Keratinocyte (primary cell): Measurements from ENCODE around the gene POFUT2. TPM values are rescaled to one million over a fixed set of nuclear protein-coding genes. Genes with fewer than 3 reads are reported as not detected.

ENCODE experiments used
- DNase-seq: peaks from one replicate; pipeline ENCODE4 v3.0.0-alpha.2; 2011; ENCODE audit warnings: low read depth, missing footprints, low spot score
- FAIRE-seq: peaks from 2 replicates; lab custom pipeline; 2011; peaks lifted over from hg19 to GRCh38; lab: Jason Lieb, UNC
- H2AFZ ChIP-seq: 2 replicates; pipeline ENCODE4 v1.6.0; 2012; ENCODE audit warnings: low read length, control low read depth, inconsistent platforms; ENCODE audit not compliant: control insufficient read depth
- H3K27ac ChIP-seq: 2 replicates; pipeline ENCODE4 v1.5.1; 2011; ENCODE audit warnings: low read length; ENCODE audit not compliant: control insufficient read depth, insufficient read depth
- H3K27me3 ChIP-seq: 3 replicates; pipeline ENCODE4 v1.6.0; 2011; ENCODE audit warnings: low read length; ENCODE audit not compliant: control insufficient read depth, insufficient read depth; ENCODE audit errors: extremely low read depth
- H3K36me3 ChIP-seq, 2 experiments: 2 replicates in 1 of 2; 3 replicates in 1 of 2; pipeline ENCODE4 v1.5.1; 2011; ENCODE audit warnings: low read length in 2 of 2, mild to moderate bottlenecking in 1 of 2; ENCODE audit not compliant: control insufficient read depth in 2 of 2, insufficient read depth in 2 of 2; ENCODE audit errors: extremely low read depth in 1 of 2
- H3K4me1 ChIP-seq: 3 replicates; pipeline ENCODE4 v1.5.1; 2011; ENCODE audit warnings: low read length; ENCODE audit not compliant: control insufficient read depth, insufficient read depth; ENCODE audit errors: extremely low read depth
- H3K4me2 ChIP-seq: 3 replicates; pipeline ENCODE4 v1.6.0; 2011; ENCODE audit warnings: low read depth, low read length; ENCODE audit not compliant: control insufficient read depth, insufficient read depth; ENCODE audit errors: extremely low read depth
- H3K4me3 ChIP-seq, 3 experiments: fragments of 200-600 bp in 1 of 3; sonication (generic) in 1 of 3; 2 replicates in 2 of 3; 3 replicates in 1 of 3; pipeline ENCODE4 v1.5.1; 2011 to 2016; ENCODE audit warnings: low read length in 3 of 3, mild to moderate bottlenecking in 3 of 3, control low read depth in 2 of 3, inconsistent platforms in 1 of 3, low read depth in 1 of 3, mixed read lengths in 1 of 3, mixed run types in 1 of 3, moderate library complexity in 1 of 3; ENCODE audit not compliant: control insufficient read depth in 2 of 3, insufficient read depth in 2 of 3; ENCODE audit errors: extremely low read depth in 1 of 3
- H3K79me2 ChIP-seq: 2 replicates; pipeline ENCODE4 v1.6.0; 2012; ENCODE audit warnings: low read length; ENCODE audit not compliant: control insufficient read depth, insufficient read depth
- H3K9ac ChIP-seq: 3 replicates; pipeline ENCODE4 v1.6.0; 2011; ENCODE audit warnings: low read length; ENCODE audit not compliant: control insufficient read depth, insufficient read depth; ENCODE audit errors: extremely low read depth
- H3K9me1 ChIP-seq: 3 replicates; pipeline ENCODE4 v1.6.0; 2011; ENCODE audit warnings: low read length; ENCODE audit not compliant: control insufficient read depth, insufficient read depth; ENCODE audit errors: extremely low read depth
- H3K9me3 ChIP-seq: 2 replicates; pipeline ENCODE4 v1.5.1; 2012; ENCODE audit warnings: low read depth, low read length; ENCODE audit not compliant: control insufficient read depth
- H4K20me1 ChIP-seq: 3 replicates; pipeline ENCODE4 v1.6.0; 2011; ENCODE audit warnings: low read length; ENCODE audit not compliant: control insufficient read depth, insufficient read depth; ENCODE audit errors: extremely low read depth
- CTCF ChIP-seq, 3 experiments: IDR thresholded peaks in 1 of 3; conservative IDR thresholded peaks in 1 of 3; optimal IDR thresholded peaks in 1 of 3; 2 replicates in 2 of 3; 3 replicates in 1 of 3; pipeline versions ENCODE3 to v1.5.1; 2011; ENCODE audit warnings: low read length in 3 of 3, mild to moderate bottlenecking in 3 of 3, moderate library complexity in 2 of 3, control low read depth in 1 of 3, inconsistent platforms in 1 of 3; ENCODE audit not compliant: insufficient read depth in 2 of 3; ENCODE audit errors: extremely low read depth in 1 of 3
- EZH2 ChIP-seq: IDR thresholded peaks from one replicate; pipeline ENCODE4 v1.6.1; 2012; ENCODE audit warnings: inconsistent platforms, mild to moderate bottlenecking, low read length, moderate library complexity
- dilution Hi-C: fragments of 300-500 bp; cut with MboI; formaldehyde crosslinking; loops from one replicate; pipeline ENCODE4 v1.7.0; 2020; ENCODE audit warnings: low sequenced_read_pairs; ENCODE audit not compliant: extremely low pct_ligation_motif_present
- polyA plus RNA-seq, 5 experiments: library from polyadenylated mRNA; depleted of rRNA in 3 of 5; stranded (reverse) in 3 of 5; stranded (forward) in 1 of 5; unstranded in 1 of 5; fragments of >200 nt; gene quantifications; 1 replicate in 1 of 5; 2 replicates in 3 of 5; 3 replicates in 1 of 5; pipeline versions ENCODE4 v1.2.1 to v1.2.3, GENCODE V29; 2011 to 2012; ENCODE audit warnings: missing spikeins in 2 of 5, low read depth in 1 of 5, low replicate concordance in 1 of 5

Gene POFUT2
- polyA plus RNA-seq, 1 donor (not counting 4 experiments of a cell fraction or from before 2014, with no cell fraction given): 8.8 TPM

- no peaks in the 10 kb centered on the region for H3K79me2 ChIP-seq
- no peak overlapping the region for H2AFZ ChIP-seq
- no peak overlapping the region for H3K9ac ChIP-seq
- H3K9me3 ChIP-seq: no peaks in the 10 kb centered on the region
- dilution Hi-C loops: no loop called here
- H4K20me1 ChIP-seq: peaks cover 6% of the 10 kb centered on the region
- H3K27ac ChIP-seq: no peak overlapping the region
- peaks cover 29% of the 10 kb centered on the region for H3K27me3 ChIP-seq
- FAIRE-seq (no peak), DNase-seq (no peak)
- no peaks in the 10 kb centered on the region for H3K36me3 ChIP-seq
- no peak overlapping the region for H3K4me2 ChIP-seq
- no peak overlapping the region for H3K4me3 ChIP-seq
- H3K4me1 ChIP-seq: peaks cover 25% of the 10 kb centered on the region
- TF ChIP-seq CTCF (optimal IDR thresholded peaks at IDR 0.05 in 1 of 3, IDR thresholded peaks at IDR 0.05 in 1 of 3, conservative IDR thresholded peaks at IDR 0.05 in 1 of 3; ENCODE audit: extremely low read depth in 1 of 3, insufficient read depth in 2 of 3, low read length in 3 of 3) (no peak), EZH2 (no peak)
- peaks cover 2% of the 10 kb centered on the region for H3K9me1 ChIP-seq
Measured at GRCh38 chr21:45231705-45232104, 56.0 kb downstream of the POFUT2 start.

GRCh38 chr21:45228656-45229240, 58.9 kb downstream of the POFUT2 start:
- TF ChIP-seq CTCF (optimal IDR thresholded peaks at IDR 0.05 in 1 of 3, IDR thresholded peaks at IDR 0.05 in 1 of 3, conservative IDR thresholded peaks at IDR 0.05 in 1 of 3; ENCODE audit: extremely low read depth in 1 of 3, insufficient read depth in 2 of 3, low read length in 3 of 3) (no peak), EZH2 (no peak)
- peaks cover 2% of the 10 kb centered on the region for H3K9me1 ChIP-seq
- H3K27me3 ChIP-seq: peaks cover 12% of the 10 kb centered on the region
- peaks cover 28% of the 10 kb centered on the region for H3K4me1 ChIP-seq
- DNase-seq (no peak), FAIRE-seq (no peak)
- dilution Hi-C loops: no loop called here
- no peak overlapping the region for H3K27ac ChIP-seq
- no peak overlapping the region for H3K9ac ChIP-seq
- no peak overlapping the region for H2AFZ ChIP-seq
- no peaks in the 10 kb centered on the region for H3K9me3 ChIP-seq
- H4K20me1 ChIP-seq: peaks cover 6% of the 10 kb centered on the region
- H3K36me3 ChIP-seq: peaks cover 0 to 5% of the 10 kb centered on the region in 2 experiments
- peak overlapping the region; percentile 28 for H3K4me2 ChIP-seq
- no peaks in the 10 kb centered on the region for H3K79me2 ChIP-seq
- no peak overlapping the region for H3K4me3 ChIP-seq
